ENCODE data around the gene TMA7. TPM values are rescaled to one million over a fixed set of nuclear protein-coding genes. Genes with fewer than 3 reads are reported as not detected.

Gene TMA7
- total and polyA plus RNA-seq, 9 of the 15 experiments (the other 6 are each of a cell fraction or from before 2014, with no cell fraction given), result 209 to 1,003 (median 486) TPM

DNA sequence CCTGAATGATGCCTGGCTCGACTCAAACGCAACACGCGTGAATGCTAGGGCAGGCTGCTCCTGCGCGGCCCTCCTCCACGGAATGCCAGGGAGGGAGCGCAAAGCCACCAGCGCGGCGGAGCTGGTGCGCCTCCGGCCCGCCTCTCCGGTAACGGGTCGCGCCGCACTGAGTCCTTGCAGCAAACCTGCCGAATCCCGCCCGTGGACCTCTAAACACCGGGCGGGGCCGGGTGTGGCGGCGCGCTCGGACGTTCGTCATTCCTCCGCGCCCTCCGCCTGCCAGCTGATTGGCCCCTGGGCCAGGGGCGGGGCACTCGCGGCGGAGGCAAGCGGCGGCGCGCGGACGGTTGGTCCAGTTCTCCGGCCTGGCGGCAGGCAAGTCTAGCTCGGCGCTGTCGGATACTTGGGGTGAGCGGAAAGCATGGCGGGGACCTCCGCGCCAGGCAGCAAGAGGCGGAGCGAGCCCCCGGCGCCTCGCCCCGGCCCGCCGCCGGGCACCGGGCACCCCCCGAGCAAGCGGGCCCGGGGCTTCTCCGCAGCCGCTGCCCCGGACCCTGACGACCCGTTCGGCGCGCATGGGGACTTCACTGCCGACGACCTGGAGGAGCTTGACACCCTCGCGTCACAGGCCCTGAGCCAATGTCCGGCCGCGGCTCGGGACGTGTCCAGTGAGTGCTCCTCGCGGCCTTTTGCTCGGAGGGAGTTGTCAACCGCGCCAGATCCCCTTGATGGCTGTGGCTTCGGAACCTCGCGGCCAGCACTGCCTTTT is 6.6 kb downstream of the TMA7 start, which contains the start of gene ATRIP (continued):
- TF ChIP-seq NR2C2 (CRISPR knock-in tag; IDR thresholded peaks at IDR 0.05) (no peak), NR2C2 (tag; IDR thresholded peaks at IDR 0.05) (peak; percentile 74), TEAD4 (IDR thresholded peaks at IDR 0.05; ENCODE audit: low read length) (no peak), TEAD4 (CRISPR knock-in tag; IDR thresholded peaks at IDR 0.05; ENCODE audit: borderline replicate concordance) (no peak), ZBTB8A (IDR thresholded peaks at IDR 0.05; ENCODE audit: partially characterized antibody) (no peak), KLF10 (CRISPR knock-in tag; IDR thresholded peaks at IDR 0.05) (no peak), RBM17 (IDR thresholded peaks at IDR 0.05; ENCODE audit: borderline replicate concordance, low read depth, low read length) (no peak), ZKSCAN1 (IDR thresholded peaks at IDR 0.05; ENCODE audit: low read depth, low read length) (no peak), ZSCAN29 (IDR thresholded peaks at IDR 0.05) (no peak), TCF3 (CRISPR knock-in tag; IDR thresholded peaks at IDR 0.05) (no peak), NEUROD1 (IDR thresholded peaks at IDR 0.05; ENCODE audit: borderline replicate concordance, low read depth, low read length, partially characterized antibody) (no peak), SRSF1 (IDR thresholded peaks at IDR 0.05; ENCODE audit: low read depth, low read length) (no peak)
- TF ChIP-seq, protein P1, sequence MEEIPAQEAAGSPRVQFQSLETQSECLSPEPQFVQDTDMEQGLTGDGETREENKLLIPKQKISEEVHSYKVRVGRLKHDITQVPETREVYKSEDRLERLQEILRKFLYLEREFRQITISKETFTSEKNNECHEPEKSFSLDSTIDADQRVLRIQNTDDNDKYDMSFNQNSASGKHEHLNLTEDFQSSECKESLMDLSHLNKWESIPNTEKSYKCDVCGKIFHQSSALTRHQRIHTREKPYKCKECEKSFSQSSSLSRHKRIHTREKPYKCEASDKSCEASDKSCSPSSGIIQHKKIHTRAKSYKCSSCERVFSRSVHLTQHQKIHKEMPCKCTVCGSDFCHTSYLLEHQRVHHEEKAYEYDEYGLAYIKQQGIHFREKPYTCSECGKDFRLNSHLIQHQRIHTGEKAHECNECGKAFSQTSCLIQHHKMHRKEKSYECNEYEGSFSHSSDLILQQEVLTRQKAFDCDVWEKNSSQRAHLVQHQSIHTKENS (CRISPR knock-in tag; IDR thresholded peaks at IDR 0.05), result no peak
- TF ChIP-seq, protein P2, sequence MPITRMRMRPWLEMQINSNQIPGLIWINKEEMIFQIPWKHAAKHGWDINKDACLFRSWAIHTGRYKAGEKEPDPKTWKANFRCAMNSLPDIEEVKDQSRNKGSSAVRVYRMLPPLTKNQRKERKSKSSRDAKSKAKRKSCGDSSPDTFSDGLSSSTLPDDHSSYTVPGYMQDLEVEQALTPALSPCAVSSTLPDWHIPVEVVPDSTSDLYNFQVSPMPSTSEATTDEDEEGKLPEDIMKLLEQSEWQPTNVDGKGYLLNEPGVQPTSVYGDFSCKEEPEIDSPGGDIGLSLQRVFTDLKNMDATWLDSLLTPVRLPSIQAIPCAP (CRISPR knock-in tag; IDR thresholded peaks at IDR 0.05; ENCODE audit: borderline replicate concordance), result no peak
- TF ChIP-seq, protein P3, sequence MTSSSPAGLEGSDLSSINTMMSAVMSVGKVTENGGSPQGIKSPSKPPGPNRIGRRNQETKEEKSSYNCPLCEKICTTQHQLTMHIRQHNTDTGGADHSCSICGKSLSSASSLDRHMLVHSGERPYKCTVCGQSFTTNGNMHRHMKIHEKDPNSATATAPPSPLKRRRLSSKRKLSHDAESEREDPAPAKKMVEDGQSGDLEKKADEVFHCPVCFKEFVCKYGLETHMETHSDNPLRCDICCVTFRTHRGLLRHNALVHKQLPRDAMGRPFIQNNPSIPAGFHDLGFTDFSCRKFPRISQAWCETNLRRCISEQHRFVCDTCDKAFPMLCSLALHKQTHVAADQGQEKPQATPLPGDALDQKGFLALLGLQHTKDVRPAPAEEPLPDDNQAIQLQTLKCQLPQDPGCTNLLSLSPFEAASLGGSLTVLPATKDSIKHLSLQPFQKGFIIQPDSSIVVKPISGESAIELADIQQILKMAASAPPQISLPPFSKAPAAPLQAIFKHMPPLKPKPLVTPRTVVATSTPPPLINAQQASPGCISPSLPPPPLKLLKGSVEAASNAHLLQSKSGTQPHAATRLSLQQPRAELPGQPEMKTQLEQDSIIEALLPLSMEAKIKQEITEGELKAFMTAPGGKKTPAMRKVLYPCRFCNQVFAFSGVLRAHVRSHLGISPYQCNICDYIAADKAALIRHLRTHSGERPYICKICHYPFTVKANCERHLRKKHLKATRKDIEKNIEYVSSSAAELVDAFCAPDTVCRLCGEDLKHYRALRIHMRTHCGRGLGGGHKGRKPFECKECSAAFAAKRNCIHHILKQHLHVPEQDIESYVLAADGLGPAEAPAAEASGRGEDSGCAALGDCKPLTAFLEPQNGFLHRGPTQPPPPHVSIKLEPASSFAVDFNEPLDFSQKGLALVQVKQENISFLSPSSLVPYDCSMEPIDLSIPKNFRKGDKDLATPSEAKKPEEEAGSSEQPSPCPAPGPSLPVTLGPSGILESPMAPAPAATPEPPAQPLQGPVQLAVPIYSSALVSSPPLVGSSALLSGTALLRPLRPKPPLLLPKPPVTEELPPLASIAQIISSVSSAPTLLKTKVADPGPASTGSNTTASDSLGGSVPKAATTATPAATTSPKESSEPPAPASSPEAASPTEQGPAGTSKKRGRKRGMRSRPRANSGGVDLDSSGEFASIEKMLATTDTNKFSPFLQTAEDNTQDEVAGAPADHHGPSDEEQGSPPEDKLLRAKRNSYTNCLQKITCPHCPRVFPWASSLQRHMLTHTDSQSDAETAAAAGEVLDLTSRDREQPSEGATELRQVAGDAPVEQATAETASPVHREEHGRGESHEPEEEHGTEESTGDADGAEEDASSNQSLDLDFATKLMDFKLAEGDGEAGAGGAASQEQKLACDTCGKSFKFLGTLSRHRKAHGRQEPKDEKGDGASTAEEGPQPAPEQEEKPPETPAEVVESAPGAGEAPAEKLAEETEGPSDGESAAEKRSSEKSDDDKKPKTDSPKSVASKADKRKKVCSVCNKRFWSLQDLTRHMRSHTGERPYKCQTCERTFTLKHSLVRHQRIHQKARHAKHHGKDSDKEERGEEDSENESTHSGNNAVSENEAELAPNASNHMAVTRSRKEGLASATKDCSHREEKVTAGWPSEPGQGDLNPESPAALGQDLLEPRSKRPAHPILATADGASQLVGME (CRISPR knock-in tag; IDR thresholded peaks at IDR 0.05), result no peak
- TF ChIP-seq, protein P4, sequence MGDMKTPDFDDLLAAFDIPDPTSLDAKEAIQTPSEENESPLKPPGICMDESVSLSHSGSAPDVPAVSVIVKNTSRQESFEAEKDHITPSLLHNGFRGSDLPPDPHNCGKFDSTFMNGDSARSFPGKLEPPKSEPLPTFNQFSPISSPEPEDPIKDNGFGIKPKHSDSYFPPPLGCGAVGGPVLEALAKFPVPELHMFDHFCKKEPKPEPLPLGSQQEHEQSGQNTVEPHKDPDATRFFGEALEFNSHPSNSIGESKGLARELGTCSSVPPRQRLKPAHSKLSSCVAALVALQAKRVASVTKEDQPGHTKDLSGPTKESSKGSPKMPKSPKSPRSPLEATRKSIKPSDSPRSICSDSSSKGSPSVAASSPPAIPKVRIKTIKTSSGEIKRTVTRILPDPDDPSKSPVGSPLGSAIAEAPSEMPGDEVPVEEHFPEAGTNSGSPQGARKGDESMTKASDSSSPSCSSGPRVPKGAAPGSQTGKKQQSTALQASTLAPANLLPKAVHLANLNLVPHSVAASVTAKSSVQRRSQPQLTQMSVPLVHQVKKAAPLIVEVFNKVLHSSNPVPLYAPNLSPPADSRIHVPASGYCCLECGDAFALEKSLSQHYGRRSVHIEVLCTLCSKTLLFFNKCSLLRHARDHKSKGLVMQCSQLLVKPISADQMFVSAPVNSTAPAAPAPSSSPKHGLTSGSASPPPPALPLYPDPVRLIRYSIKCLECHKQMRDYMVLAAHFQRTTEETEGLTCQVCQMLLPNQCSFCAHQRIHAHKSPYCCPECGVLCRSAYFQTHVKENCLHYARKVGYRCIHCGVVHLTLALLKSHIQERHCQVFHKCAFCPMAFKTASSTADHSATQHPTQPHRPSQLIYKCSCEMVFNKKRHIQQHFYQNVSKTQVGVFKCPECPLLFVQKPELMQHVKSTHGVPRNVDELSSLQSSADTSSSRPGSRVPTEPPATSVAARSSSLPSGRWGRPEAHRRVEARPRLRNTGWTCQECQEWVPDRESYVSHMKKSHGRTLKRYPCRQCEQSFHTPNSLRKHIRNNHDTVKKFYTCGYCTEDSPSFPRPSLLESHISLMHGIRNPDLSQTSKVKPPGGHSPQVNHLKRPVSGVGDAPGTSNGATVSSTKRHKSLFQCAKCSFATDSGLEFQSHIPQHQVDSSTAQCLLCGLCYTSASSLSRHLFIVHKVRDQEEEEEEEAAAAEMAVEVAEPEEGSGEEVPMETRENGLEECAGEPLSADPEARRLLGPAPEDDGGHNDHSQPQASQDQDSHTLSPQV (IDR thresholded peaks at IDR 0.05), result peak; percentile 71

Data from K562 (cell line).